K562 (cell line): ENCODE results near the gene GADL1. TPM values are rescaled to one million over a fixed set of nuclear protein-coding genes. Genes with fewer than 3 reads are reported as not detected.

Source experiments
- ATAC-seq: fragments of 200-7000 bp; cut with Tn5 transposase; 3 replicates; pipeline ENCODE4 v1.9.1; 2020; ENCODE audit warnings: moderate library complexity
- BruUV-seq: library from RNA; stranded (reverse); fragments of 400-500 nt; replicated peaks from 2 replicates; lab custom pipeline; 2021; lab: Mats Ljungman, UMichigan
- CTCF ChIA-PET: fragments of 300-600 bp; formaldehyde crosslinking; extraction: SDS; loops from one replicate; lab custom pipeline; 2021; ENCODE audit warnings: low intra/inter-chr PET ratio; lab: Yijun Ruan, JAX
- POLR2A ChIA-PET: fragments of 300-600, 350-650 bp; sonication (Branson Sonifier 250); formaldehyde crosslinking; extraction: SDS; loops from one replicate; lab custom pipeline; 2021; ENCODE audit warnings: antibody characterized with exemption, inconsistent platforms; lab: Yijun Ruan, JAX
- DNase-seq, 4 experiments: peaks; one replicate each; pipeline versions ENCODE4 v3.0.0 to v3.0.0-alpha.2; 2011 to 2018; ENCODE audit warnings: low spot score in 3 of 4, mixed read lengths in 3 of 4; ENCODE audit errors: extremely low read depth in 1 of 4
- FAIRE-seq: peaks from 2 replicates; lab custom pipeline; 2011; peaks lifted over from hg19 to GRCh38; lab: Jason Lieb, UNC
- H2AFZ ChIP-seq: 2 replicates; pipeline ENCODE4 v1.6.0; 2011; ENCODE audit warnings: low read depth, low read length, control low read depth, inconsistent platforms
- H3K27ac ChIP-seq: fragments of 200-600 bp; 3 replicates; pipeline ENCODE4 v1.8.0; 2011; ENCODE audit warnings: low read depth, mild to moderate bottlenecking, control low read depth, inconsistent platforms, low read length, moderate library complexity, mixed read lengths; ENCODE audit errors: extremely low read depth
- H3K27me3 ChIP-seq, 2 experiments: fragments of 300-600 bp in 1 of 2; 2 replicates in 1 of 2; 3 replicates in 1 of 2; pipeline versions ENCODE4 v1.6.0 to v1.8.0; 2011; ENCODE audit warnings: inconsistent platforms in 2 of 2, low read length in 2 of 2, mild to moderate bottlenecking in 1 of 2, mixed read lengths in 1 of 2, moderate library complexity in 1 of 2; ENCODE audit not compliant: control insufficient read depth in 2 of 2, insufficient read depth in 2 of 2
- H3K36me3 ChIP-seq: fragments of 300-600 bp; 3 replicates; pipeline ENCODE4 v1.8.0; 2011; ENCODE audit warnings: mild to moderate bottlenecking, low read length, inconsistent platforms; ENCODE audit not compliant: control insufficient read depth, insufficient read depth
- H3K4me1 ChIP-seq, 2 experiments: fragments of 200-600 bp in 1 of 2; replicated peaks in 1 of 2; 2 replicates in 1 of 2; 3 replicates in 1 of 2; pipeline versions ENCODE4 v1.5.1 to v1.8.0; 2011; ENCODE audit warnings: inconsistent platforms in 2 of 2, low read length in 2 of 2, mild to moderate bottlenecking in 1 of 2, mixed read lengths in 1 of 2, moderate library complexity in 1 of 2; ENCODE audit not compliant: control insufficient read depth in 2 of 2, insufficient read depth in 2 of 2
- H3K4me2 ChIP-seq: 2 replicates; pipeline ENCODE4 v1.6.1; 2011; ENCODE audit warnings: low read length, control low read depth, inconsistent platforms, mixed read lengths; ENCODE audit not compliant: insufficient read depth
- H3K4me3 ChIP-seq: fragments of 200-600 bp; sonication (generic), shearing (Covaris generic); 2 replicates; pipeline ENCODE4 v1.5.1; 2016; ENCODE audit warnings: control low read depth, inconsistent platforms
- H3K79me2 ChIP-seq: fragments of 200-600 bp; 3 replicates; pipeline ENCODE4 v1.8.0; 2011; ENCODE audit warnings: low read length, inconsistent platforms; ENCODE audit not compliant: control insufficient read depth, insufficient read depth
- H3K9ac ChIP-seq, 2 experiments: 2 replicates each; pipeline versions ENCODE4 v1.6.0 to v1.6.1; 2011; ENCODE audit warnings: low read depth in 2 of 2, low read length in 2 of 2, control low read depth in 1 of 2, inconsistent platforms in 1 of 2, mild to moderate bottlenecking in 1 of 2, mixed read lengths in 1 of 2; ENCODE audit not compliant: insufficient read depth in 1 of 2
- H3K9me1 ChIP-seq: one replicate; pipeline ENCODE4 v1.6.0; 2011; ENCODE audit warnings: inconsistent platforms, mild to moderate bottlenecking, low read length, moderate library complexity; ENCODE audit not compliant: control insufficient read depth, insufficient read depth
- H3K9me3 ChIP-seq: replicated peaks from 2 replicates; pipeline ENCODE4 v1.5.1; 2011; ENCODE audit warnings: low read depth, low read length, inconsistent platforms; ENCODE audit not compliant: control insufficient read depth, insufficient read depth
- H4K20me1 ChIP-seq: replicated peaks from 2 replicates; pipeline ENCODE4 v1.6.1; 2011; ENCODE audit warnings: low read length, inconsistent platforms, mixed read lengths; ENCODE audit not compliant: control insufficient read depth, insufficient read depth
- FOXA3 ChIP-seq, 2 experiments: fragments of 450-650 bp in 1 of 2; sonication (generic) in 1 of 2; formaldehyde crosslinking; IDR thresholded peaks in 1 of 2; conservative IDR thresholded peaks in 1 of 2; 2 replicates each; pipeline versions ENCODE4 v1.4.0 to v1.8.0; 2020 to 2022; ENCODE audit warnings: mild to moderate bottlenecking in 2 of 2, missing genetic modification reagents in 1 of 2
- U2AF1 ChIP-seq: fragments of 200-400 bp; formaldehyde crosslinking; optimal IDR thresholded peaks from 2 replicates; pipeline ENCODE3; 2017; ENCODE audit warnings: mild to moderate bottlenecking, low read depth, low read length, moderate library complexity
- ZNF175 ChIP-seq: fragments of 200-800 bp; sonication (Bioruptor generic); IDR thresholded peaks from 2 replicates; pipeline ENCODE4 v1.6.1; 2016; ENCODE audit warnings: low read depth, mild to moderate bottlenecking, missing genetic modification characterization, missing compliant biosample characterization
- ZNF184 ChIP-seq: sonication (generic); formaldehyde crosslinking; IDR thresholded peaks from 2 replicates; pipeline ENCODE4 v1.5.0; 2020; ENCODE audit warnings: missing genetic modification reagents
- WGBS: fragments of 100-300 bp; shearing (Covaris generic); methylation state at CpG from one replicate; pipeline ENCODE4 v1.1.6; 2016; ENCODE audit warnings: low coverage, mixed read lengths; ENCODE audit not compliant: insufficient coverage; ENCODE audit errors: missing lambda C conversion rate; 5-methylcytosine and 5-hydroxymethylcytosine counted together
- in situ Hi-C: fragments of 300-500 bp; cut with MboI; formaldehyde crosslinking; loops from 4 replicates; pipeline ENCODE4 v1.15.0; 2018; ENCODE audit warnings: inconsistent platforms, mixed read lengths
- intact Hi-C: fragments of 100-400 bp; cut with micrococcal nuclease; formaldehyde crosslinking; loops from 2 replicates; pipeline ENCODE4 v1.14.2; 2022
- polyA plus RNA-seq, 8 experiments: library from polyadenylated mRNA; depleted of rRNA in 4 of 8; stranded (reverse) in 5 of 8; unstranded in 3 of 8; fragments of >200 nt; fragmentation: Nextera tagmentation in 2 of 8; fragmentation: Illumina TruSeq in 1 of 8; extraction: Ambion mirVana in 2 of 8; extraction: Trizol in 1 of 8; gene quantifications; 2 replicates each; pipeline versions ENCODE4 v1.2.1 to v1.2.3, GENCODE V29; 2011 to 2014; ENCODE audit warnings: inconsistent platforms in 1 of 8, missing spikeins in 1 of 8
- total RNA-seq, 7 experiments: library from RNA; depleted of rRNA in 6 of 7; stranded (reverse); fragments of >200 nt in 6 of 7; fragmentation: Illumina TruSeq in 2 of 7; extraction: Trizol in 2 of 7; gene quantifications; 2 replicates each; pipeline versions ENCODE4 v1.2.1 to v1.2.3, GENCODE V29; 2011 to 2021; ENCODE audit warnings: low replicate concordance in 1 of 7
- TF ChIP-seq, protein P1 (sequence below): IDR thresholded peaks from 2 replicates; pipeline ENCODE4 v1.6.1; 2016; ENCODE audit warnings: missing genetic modification characterization, missing compliant biosample characterization
- TF ChIP-seq, protein P2 (sequence below): sonication (generic); formaldehyde crosslinking; IDR thresholded peaks from 2 replicates; pipeline ENCODE4 v1.8.0; 2022; ENCODE audit warnings: mild to moderate bottlenecking, low read depth, missing genetic modification reagents

Gene GADL1
- total and polyA plus RNA-seq, 9 of the 15 experiments (the other 6 are each of a cell fraction or from before 2014, with no cell fraction given), result 0.07 TPM; not detected in 8

DNA sequence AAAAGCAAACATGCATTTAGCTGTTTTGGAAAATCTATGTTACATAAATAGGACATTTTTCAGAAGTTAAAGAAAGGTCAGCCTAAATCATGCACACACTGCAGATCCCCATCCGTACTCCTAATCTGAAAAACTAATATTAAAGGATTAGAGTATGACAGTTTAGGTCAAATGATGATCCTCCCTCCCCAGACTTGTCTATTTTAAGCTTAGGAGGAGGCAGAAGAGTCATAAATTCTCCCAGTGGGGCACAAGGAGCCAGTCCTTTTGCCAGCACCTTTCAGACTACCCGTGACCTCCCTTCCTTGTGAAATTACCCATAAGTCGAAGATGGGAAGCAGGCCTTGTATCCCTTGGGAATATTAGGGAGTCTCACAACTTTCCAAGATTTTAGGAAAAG lies 210.1 kb downstream of the GADL1 start:
- FAIRE-seq (no peak), DNase-seq (no peak), ATAC-seq (no peak)
- no peaks in the 10 kb centered on the region for H3K9me1 ChIP-seq
- in situ Hi-C loops, result no loop called here
- H3K9me3 ChIP-seq, result no peaks in the 10 kb centered on the region
- intact Hi-C loops, result no loop called here
- no peak overlapping the region for H3K9ac ChIP-seq
- no peak overlapping the region for H2AFZ ChIP-seq
- H3K36me3 ChIP-seq, result no peaks in the 10 kb centered on the region
- H3K27ac ChIP-seq, result no peak overlapping the region
- H3K79me2 ChIP-seq, result no peaks in the 10 kb centered on the region
- H3K27me3 ChIP-seq, result no peaks in the 10 kb centered on the region
- no peaks in the 10 kb centered on the region for H3K4me1 ChIP-seq
- TF ChIP-seq ZNF175 (CRISPR knock-in tag), result no peak
- TF ChIP-seq ZNF184, result no peak
- TF ChIP-seq, protein P1, sequence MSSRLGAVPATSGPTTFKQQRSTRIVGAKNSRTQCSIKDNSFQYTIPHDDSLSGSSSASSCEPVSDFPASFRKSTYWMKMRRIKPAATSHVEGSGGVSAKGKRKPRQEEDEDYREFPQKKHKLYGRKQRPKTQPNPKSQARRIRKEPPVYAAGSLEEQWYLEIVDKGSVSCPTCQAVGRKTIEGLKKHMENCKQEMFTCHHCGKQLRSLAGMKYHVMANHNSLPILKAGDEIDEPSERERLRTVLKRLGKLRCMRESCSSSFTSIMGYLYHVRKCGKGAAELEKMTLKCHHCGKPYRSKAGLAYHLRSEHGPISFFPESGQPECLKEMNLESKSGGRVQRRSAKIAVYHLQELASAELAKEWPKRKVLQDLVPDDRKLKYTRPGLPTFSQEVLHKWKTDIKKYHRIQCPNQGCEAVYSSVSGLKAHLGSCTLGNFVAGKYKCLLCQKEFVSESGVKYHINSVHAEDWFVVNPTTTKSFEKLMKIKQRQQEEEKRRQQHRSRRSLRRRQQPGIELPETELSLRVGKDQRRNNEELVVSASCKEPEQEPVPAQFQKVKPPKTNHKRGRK, result 0 out of 2 replicates have a peak, but pooled peaks have one; percentile 17
- ChIA-PET POLR2A (interaction anchor here (0.6 kb wide), 1 partner anchor 21 kb away, joined by 4 read pairs; no protein-coding TSS in a partner anchor), CTCF (no interaction called here)
- no peak overlapping the region for H3K4me2 ChIP-seq
- no peaks in the 10 kb centered on the region for H4K20me1 ChIP-seq
- BruUV-seq, result no TSS peak
- H3K4me3 ChIP-seq, result no peak overlapping the region
- 2% methylated on average over 3 of the region's 3 CpGs for WGBS

DNA sequence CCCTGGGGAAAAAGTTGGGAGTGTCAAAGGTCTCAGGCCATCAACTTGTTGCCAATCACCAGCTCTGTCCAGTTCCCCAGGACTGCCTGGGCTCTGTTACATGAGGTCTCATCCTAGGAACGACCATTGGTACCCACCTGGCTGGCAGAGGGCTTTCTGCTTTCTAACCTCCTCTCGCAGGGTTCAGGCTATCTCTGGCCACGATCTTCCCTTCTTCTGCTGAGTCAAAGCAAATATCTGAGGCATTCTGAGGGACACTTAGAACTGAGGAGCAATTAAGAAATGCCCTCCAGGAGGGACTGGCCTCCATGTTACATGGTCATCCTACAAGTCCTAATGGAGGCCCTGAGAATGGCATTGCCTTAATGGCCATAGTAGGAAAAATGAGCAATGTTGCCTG lies 210.7 kb downstream of the GADL1 start:
- CTCF ChIA-PET, result no interaction called here
- Histone ChIP-seq H3K9me3 (no peaks in the 10 kb centered on the region), H3K36me3 (no peaks in the 10 kb centered on the region), H3K4me1 (no peaks in the 10 kb centered on the region), H4K20me1 (no peaks in the 10 kb centered on the region), H3K9ac (no peak overlapping the region), H3K27me3 (no peaks in the 10 kb centered on the region), H3K79me2 (no peaks in the 10 kb centered on the region), H3K27ac (no peak overlapping the region), H3K9me1 (no peaks in the 10 kb centered on the region), H3K4me2 (no peak overlapping the region), H2AFZ (no peak overlapping the region), H3K4me3 (no peak overlapping the region)
- intact Hi-C loops (no loop called here), in situ Hi-C loops (no loop called here)
- TF ChIP-seq, protein P2, sequence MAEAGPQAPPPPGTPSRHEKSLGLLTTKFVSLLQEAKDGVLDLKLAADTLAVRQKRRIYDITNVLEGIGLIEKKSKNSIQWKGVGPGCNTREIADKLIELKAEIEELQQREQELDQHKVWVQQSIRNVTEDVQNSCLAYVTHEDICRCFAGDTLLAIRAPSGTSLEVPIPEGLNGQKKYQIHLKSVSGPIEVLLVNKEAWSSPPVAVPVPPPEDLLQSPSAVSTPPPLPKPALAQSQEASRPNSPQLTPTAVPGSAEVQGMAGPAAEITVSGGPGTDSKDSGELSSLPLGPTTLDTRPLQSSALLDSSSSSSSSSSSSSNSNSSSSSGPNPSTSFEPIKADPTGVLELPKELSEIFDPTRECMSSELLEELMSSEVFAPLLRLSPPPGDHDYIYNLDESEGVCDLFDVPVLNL (CRISPR knock-in tag), result no peak
- TF ChIP-seq U2AF1, result no peak
- peak in 1 of 2 experiments; percentile 49; a peak in 2 of 4 replicates for TF ChIP-seq FOXA3 (CRISPR knock-in tag; conservative IDR thresholded peaks at IDR 0.05 in 1 of 2, IDR thresholded peaks at IDR 0.05 in 1 of 2)
- no peak for DNase-seq
- POLR2A ChIA-PET, result no interaction called here
- FAIRE-seq, result no peak
- WGBS, result 0% methylated on average over 3 of the region's 3 CpGs
- BruUV-seq, result no TSS peak
- ATAC-seq, result no peak
